BJ (cell line): Measurements from ENCODE around the gene RPS6KB1. TPM values are rescaled to one million over a fixed set of nuclear protein-coding genes. Genes with fewer than 3 reads are reported as not detected.
"Not testable (repeated sequence)": the region's sequence is repeated elsewhere in the genome, so short reads cannot be mapped to it uniquely, and the experiment has no call there.

ENCODE experiments used
- CTCF ChIA-PET: fragments of 350-600 bp; formaldehyde crosslinking; extraction: SDS; loops from one replicate; lab custom pipeline; 2021; ENCODE audit warnings: antibody characterized with exemption, inconsistent platforms; lab: Yijun Ruan, JAX
- POLR2A ChIA-PET: fragments of 300-600 bp; sonication (Branson Sonifier 250); formaldehyde crosslinking; extraction: SDS; loops from one replicate; lab custom pipeline; 2021; ENCODE audit warnings: antibody characterized with exemption; lab: Charles Lee
- DNase-seq: peaks from one replicate; pipeline ENCODE4 v3.0.0-alpha.2; 2011; ENCODE audit warnings: low read depth
- H3K27me3 ChIP-seq: 2 replicates; pipeline ENCODE4 v1.6.0; 2011; ENCODE audit warnings: low read length; ENCODE audit not compliant: control insufficient read depth, insufficient read depth
- H3K36me3 ChIP-seq: 2 replicates; pipeline ENCODE4 v1.5.1; 2011; ENCODE audit warnings: low read length; ENCODE audit not compliant: control insufficient read depth, insufficient read depth
- H3K4me3 ChIP-seq: 2 replicates; pipeline ENCODE4 v1.5.1; 2011; ENCODE audit warnings: low read depth, mild to moderate bottlenecking, control low read depth, low read length
- polyA plus RNA-seq: library from polyadenylated mRNA; depleted of rRNA; stranded (reverse); fragments of >200 nt; gene quantifications from 2 replicates; pipeline ENCODE4 v1.2.3, GENCODE V29; 2011
- TF ChIP-seq, protein P1 (sequence below): IDR thresholded peaks from 2 replicates; pipeline ENCODE4 v1.5.1; 2011; ENCODE audit warnings: low read depth, mild to moderate bottlenecking, control low read depth, inconsistent platforms, low read length, moderate library complexity; ENCODE audit not compliant: insufficient read depth

Gene RPS6KB1
- polyA plus RNA-seq, 1 experiment: 7.4 TPM

GRCh38 chr17:59848385-59848668 lies 44.6 kb upstream of the RPS6KB1 start:
- Histone ChIP-seq H3K36me3 (no peaks in the 10 kb centered on the region), H3K4me3 (no peak overlapping the region), H3K27me3 (no peaks in the 10 kb centered on the region)
- ChIA-PET CTCF (interaction anchor here (0.6 to 4.0 kb wide), 4 partner anchors 8 to 101 kb away, joined by 3 to 24 read pairs (median 11); no protein-coding TSS in a partner anchor), POLR2A (interaction anchor here (0.6 to 0.9 kb wide), 2 partner anchors 94 to 1216 kb away, joined by 4 read pairs; no protein-coding TSS in a partner anchor)
- TF ChIP-seq, protein P1, sequence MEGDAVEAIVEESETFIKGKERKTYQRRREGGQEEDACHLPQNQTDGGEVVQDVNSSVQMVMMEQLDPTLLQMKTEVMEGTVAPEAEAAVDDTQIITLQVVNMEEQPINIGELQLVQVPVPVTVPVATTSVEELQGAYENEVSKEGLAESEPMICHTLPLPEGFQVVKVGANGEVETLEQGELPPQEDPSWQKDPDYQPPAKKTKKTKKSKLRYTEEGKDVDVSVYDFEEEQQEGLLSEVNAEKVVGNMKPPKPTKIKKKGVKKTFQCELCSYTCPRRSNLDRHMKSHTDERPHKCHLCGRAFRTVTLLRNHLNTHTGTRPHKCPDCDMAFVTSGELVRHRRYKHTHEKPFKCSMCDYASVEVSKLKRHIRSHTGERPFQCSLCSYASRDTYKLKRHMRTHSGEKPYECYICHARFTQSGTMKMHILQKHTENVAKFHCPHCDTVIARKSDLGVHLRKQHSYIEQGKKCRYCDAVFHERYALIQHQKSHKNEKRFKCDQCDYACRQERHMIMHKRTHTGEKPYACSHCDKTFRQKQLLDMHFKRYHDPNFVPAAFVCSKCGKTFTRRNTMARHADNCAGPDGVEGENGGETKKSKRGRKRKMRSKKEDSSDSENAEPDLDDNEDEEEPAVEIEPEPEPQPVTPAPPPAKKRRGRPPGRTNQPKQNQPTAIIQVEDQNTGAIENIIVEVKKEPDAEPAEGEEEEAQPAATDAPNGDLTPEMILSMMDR: no peak
- no peak for DNase-seq

DNA sequence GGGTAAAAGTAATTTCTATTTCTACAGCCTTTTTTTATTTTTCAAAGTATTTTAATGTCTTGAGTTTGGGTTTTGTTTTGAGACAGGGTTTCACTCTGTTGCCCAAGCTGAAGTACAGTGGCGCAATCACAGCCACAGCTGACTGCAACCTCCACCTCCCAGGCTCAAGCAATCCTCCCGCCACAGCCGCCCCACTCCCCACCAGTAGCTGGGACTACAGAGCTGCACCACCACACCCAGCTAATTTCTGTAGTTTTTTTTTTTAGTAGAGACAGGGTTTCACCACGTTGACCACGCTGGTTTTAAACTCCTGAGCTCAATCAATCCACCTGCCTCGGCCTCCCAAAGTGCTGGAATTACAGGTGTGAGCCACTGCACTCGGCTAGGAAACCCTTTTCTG lies 44.1 kb upstream of the RPS6KB1 start:
- Histone ChIP-seq H3K27me3 (no peaks in the 10 kb centered on the region), H3K4me3 (no peak overlapping the region), H3K36me3 (no peaks in the 10 kb centered on the region)
- no peak for DNase-seq
- CTCF ChIA-PET: interaction anchor here (0.6 to 3.1 kb wide), 4 partner anchors 8 to 102 kb away, joined by 3 to 18 read pairs (median 5); no protein-coding TSS in a partner anchor
- POLR2A ChIA-PET: interaction anchor here (0.6 to 0.9 kb wide), 3 partner anchors 17 to 1217 kb away, joined by 4 to 5 read pairs (median 4); no protein-coding TSS in a partner anchor
- TF ChIP-seq, protein P1: no peak

DNA sequence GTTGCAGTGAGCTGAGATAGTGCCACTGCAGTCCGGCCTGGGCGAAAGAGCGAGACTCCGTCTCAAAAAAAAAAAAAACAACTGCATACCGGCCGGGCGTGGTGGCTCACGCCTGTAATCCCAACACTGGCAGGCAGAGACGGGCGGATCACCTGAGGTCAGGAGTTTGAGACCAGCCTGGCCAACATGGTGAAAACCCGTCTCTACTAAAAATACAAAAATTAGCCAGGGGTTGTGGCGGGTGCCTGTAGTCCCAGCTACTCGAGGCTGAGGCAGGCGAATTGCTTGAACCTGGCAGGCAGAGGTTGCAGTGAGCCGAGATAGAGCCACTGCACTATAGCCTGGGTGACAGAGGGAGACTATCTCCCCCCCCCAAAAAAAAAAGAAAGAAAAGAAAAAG lies 42.6 kb upstream of the RPS6KB1 start:
- DNase-seq, H3K4me3 ChIP-seq, H3K36me3 ChIP-seq, H3K27me3 ChIP-seq: not testable (repeated sequence)
- POLR2A ChIA-PET: interaction anchor here (0.7 kb wide), 1 partner anchor 14 kb away, joined by 4 read pairs; no protein-coding TSS in a partner anchor
- CTCF ChIA-PET: interaction anchor here (1.1 to 1.3 kb wide), 3 partner anchors 8 to 108 kb away, joined by 3 to 6 read pairs (median 3); no protein-coding TSS in a partner anchor

- TF ChIP-seq, protein P1: no peak
- POLR2A ChIA-PET: interaction anchor here (0.6 to 1.1 kb wide), 2 partner anchors 8 to 10 kb away, joined by 4 to 8 read pairs; no protein-coding TSS in a partner anchor
- H3K36me3 ChIP-seq: no peaks in the 10 kb centered on the region
- no peaks in the 10 kb centered on the region for H3K27me3 ChIP-seq
- no peak overlapping the region for H3K4me3 ChIP-seq
- CTCF ChIA-PET: interaction anchor here (1.2 kb wide), 1 partner anchor 98 kb away, joined by 3 read pairs; no protein-coding TSS in a partner anchor
- DNase-seq: peak; percentile 87
Measured at GRCh38 chr17:59851439-59852375, 41.2 kb upstream of the RPS6KB1 start.

DNA sequence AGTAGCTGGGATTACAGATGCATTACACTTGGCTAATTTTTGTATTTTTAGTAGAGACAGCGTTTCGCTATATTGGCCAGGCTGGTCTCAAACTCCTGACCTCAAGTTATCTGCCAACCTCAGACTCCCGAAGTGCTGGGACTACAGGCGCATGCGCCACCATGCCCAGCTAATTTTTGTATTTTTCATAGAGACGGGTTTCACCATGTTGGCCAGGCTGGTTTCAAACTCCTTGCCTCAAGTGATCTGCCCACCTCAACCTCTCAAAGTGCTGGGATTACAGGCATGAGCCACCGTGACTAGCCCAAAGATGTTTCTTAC lies 40.1 kb upstream of the RPS6KB1 start:
- H3K4me3 ChIP-seq, DNase-seq, H3K36me3 ChIP-seq, H3K27me3 ChIP-seq, CTCF ChIA-PET: not testable (repeated sequence)
- POLR2A ChIA-PET: interaction anchor here (0.7 kb wide), 1 partner anchor 13 kb away, joined by 7 read pairs; no protein-coding TSS in a partner anchor

DNA sequence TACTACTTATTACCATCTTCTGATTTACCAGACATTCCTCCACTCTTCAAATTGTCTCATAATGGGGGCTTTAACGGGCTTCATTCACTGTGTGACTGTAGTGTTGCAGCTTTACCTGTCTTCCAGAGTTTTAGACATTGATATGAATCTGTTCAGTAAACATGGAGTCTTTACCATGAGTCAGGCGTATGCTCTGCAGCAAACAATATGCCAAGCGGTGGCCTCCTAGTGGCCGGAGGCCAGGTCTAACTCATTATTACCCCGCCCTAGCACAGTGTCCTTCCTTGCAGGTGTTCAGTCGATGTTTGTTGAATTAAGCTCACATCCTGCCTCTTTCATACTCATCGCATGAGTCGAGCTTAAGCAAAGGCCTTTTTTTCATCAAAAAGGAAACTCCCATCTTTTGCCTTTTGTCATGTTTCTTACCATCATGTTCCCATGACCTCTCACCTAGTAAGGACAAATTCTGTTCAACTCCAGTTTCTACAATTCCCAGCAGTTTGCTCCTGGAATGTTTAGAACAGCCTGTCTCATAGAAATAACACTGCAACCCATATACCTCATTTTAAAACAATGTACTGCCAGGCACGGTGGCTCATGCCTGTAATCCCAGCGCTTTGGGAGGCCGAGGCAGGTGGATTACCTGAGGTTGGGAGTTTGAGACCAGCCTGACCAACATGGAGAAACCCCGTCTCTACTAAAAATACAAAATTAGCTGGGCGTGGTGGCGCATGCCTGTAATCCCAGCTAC lies 39.6 kb upstream of the RPS6KB1 start:
- DNase-seq: no peak
- H3K4me3 ChIP-seq: no peak overlapping the region
- H3K36me3 ChIP-seq: no peaks in the 10 kb centered on the region
- no peaks in the 10 kb centered on the region for H3K27me3 ChIP-seq
- POLR2A ChIA-PET: interaction anchor here (0.6 to 0.7 kb wide), 2 partner anchors 14 to 15 kb away, joined by 7 to 22 read pairs; no protein-coding TSS in a partner anchor
- CTCF ChIA-PET: no interaction called here
- TF ChIP-seq, protein P1: peak; percentile 37

GRCh38 chr17:59853919-59854729 lies 38.8 kb upstream of the RPS6KB1 start:
- CTCF ChIA-PET, H3K36me3 ChIP-seq, DNase-seq, H3K4me3 ChIP-seq, H3K27me3 ChIP-seq: not testable (repeated sequence)
- POLR2A ChIA-PET: interaction anchor here (0.6 kb wide), 3 partner anchors 10 to 17 kb away, joined by 3 to 22 read pairs (median 4); no protein-coding TSS in a partner anchor
